GM19240 (cell line): ENCODE results near the gene NKTR.

Experiments
- DNase-seq: peaks from one replicate; pipeline ENCODE4 v3.0.0; 2011; ENCODE audit warnings: low spot score; ENCODE audit not compliant: insufficient read length

NKTR gene

GRCh38 chr3:42662037-42662812, 61.7 kb downstream of the NKTR start:
- no peak for DNase-seq

- DNase-seq, result no peak
These were observed 62.5 kb downstream of the NKTR start for GRCh38 chr3:42662813-42663535.

GRCh38 chr3:42663581-42664437, 63.3 kb downstream of the NKTR start:
- DNase-seq, result no peak

- DNase-seq, result no peak
These were observed 63.9 kb downstream of the NKTR start for GRCh38 chr3:42664438-42664803.

- no peak for DNase-seq
These were observed 64.8 kb downstream of the NKTR start for GRCh38 chr3:42665050-42665878.

GRCh38 chr3:42666022-42666421, 65.5 kb downstream of the NKTR start:
- no peak for DNase-seq

- DNase-seq, result no peak
These were observed 66.1 kb downstream of the NKTR start for GRCh38 chr3:42666577-42666998.

- no peak for DNase-seq
These were observed 66.6 kb downstream of the NKTR start for GRCh38 chr3:42667096-42667522.

- DNase-seq, result no peak
These were observed 67.3 kb downstream of the NKTR start for GRCh38 chr3:42667523-42668412.

- no peak for DNase-seq
These were observed 67.9 kb downstream of the NKTR start for GRCh38 chr3:42668413-42668760.

GRCh38 chr3:42668793-42669217, 68.3 kb downstream of the NKTR start:
- DNase-seq, result no peak

- DNase-seq, result no peak
These were observed 69.6 kb downstream of the NKTR start for GRCh38 chr3:42670051-42670576.

GRCh38 chr3:42670670-42671069, 70.2 kb downstream of the NKTR start:
- DNase-seq, result no peak

- no peak for DNase-seq
These were observed 72.0 kb downstream of the NKTR start for GRCh38 chr3:42672515-42672914.

- no peak for DNase-seq
These were observed 72.6 kb downstream of the NKTR start for GRCh38 chr3:42673082-42673481.

GRCh38 chr3:42674146-42674545, 73.7 kb downstream of the NKTR start:
- no peak for DNase-seq

GRCh38 chr3:42675909-42676308, 75.4 kb downstream of the NKTR start:
- no peak for DNase-seq

- no peak for DNase-seq
These were observed 78.0 kb downstream of the NKTR start for GRCh38 chr3:42678447-42678846.

- no peak for DNase-seq
These were observed 79.8 kb downstream of the NKTR start for GRCh38 chr3:42680271-42680670.

GRCh38 chr3:42680806-42681205, 80.3 kb downstream of the NKTR start:
- no peak for DNase-seq
